ENCODE data around the gene PLEKHB2. TPM values are rescaled to one million over a fixed set of nuclear protein-coding genes. Genes with fewer than 3 reads are reported as not detected.

Gene PLEKHB2
- total RNA-seq, 1 donor = 79.3 TPM

DNA sequence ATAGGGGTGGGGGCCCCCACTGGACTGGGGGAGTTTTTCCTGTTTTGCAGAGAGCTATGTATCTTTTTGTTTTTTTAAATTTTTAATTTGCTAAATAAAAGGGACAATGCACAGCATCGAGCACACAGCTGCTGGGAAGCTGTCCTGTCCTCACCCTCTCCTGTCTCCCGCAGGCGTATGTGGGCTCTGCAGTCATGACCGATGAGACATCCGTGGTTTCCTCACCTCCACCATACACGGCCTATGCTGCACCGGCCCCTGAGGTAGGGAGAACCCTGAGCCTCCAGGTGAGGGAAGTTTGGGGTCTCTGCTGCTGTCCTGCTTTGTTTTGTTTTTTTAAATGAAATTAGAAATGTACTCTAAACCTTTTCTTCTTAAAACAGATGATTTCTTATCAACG is 27.6 kb downstream of the PLEKHB2 start:
- peak; percentile 37 for DNase-seq (ENCODE audit: insufficient read length, low spot score, missing footprints)
- Histone ChIP-seq H3K27me3 (ENCODE audit: insufficient read depth, low read length) (no peaks in the 10 kb centered on the region), H3K4me1 (ENCODE audit: insufficient read depth, low read length) (no peaks in the 10 kb centered on the region), H3K27ac (ENCODE audit: low read depth, low read length) (no peak overlapping the region), H2AFZ (ENCODE audit: low read length) (no peak overlapping the region), H4K20me1 (ENCODE audit: insufficient read depth, low read length) (no peaks in the 10 kb centered on the region), H3K79me2 (ENCODE audit: insufficient read depth, low read length) (peaks cover 40% of the 10 kb centered on the region), H3K4me3 (ENCODE audit: insufficient read depth, low read length) (no peak overlapping the region), H3K9me3 (ENCODE audit: low read depth, low read length) (no peaks in the 10 kb centered on the region), H3K4me2 (ENCODE audit: insufficient read depth, low read length) (no peak overlapping the region), H3K36me3 (ENCODE audit: insufficient read depth, low read length) (peaks cover 48% of the 10 kb centered on the region)
- no peak for TF ChIP-seq CTCF (IDR thresholded peaks at IDR 0.05; ENCODE audit: extremely low read depth, low read depth, low read length)

DNA sequence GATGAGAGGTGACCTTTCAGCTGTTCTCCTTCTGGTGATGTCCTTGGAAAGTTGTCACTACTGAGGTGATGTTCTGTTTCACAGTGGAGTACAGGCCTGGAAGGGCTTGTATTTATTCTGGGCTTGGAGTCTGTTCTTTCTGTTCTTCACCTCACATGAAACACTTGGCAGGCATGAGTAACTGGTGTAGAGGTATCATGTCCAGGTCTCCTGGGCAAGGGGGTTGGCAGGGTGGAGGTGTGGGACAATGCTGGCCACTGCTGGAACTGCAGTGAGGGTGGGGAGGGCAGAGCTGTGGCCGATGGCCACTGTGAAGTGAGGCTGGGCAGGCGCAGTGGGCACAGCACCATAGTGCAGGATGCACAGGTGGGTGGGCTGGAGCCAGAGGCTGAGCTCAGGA is 35.4 kb downstream of the PLEKHB2 start:
- Histone ChIP-seq H3K9me3 (ENCODE audit: low read depth, low read length) (no peaks in the 10 kb centered on the region), H2AFZ (ENCODE audit: low read length) (no peak overlapping the region), H4K20me1 (ENCODE audit: insufficient read depth, low read length) (peaks cover 21% of the 10 kb centered on the region), H3K79me2 (ENCODE audit: insufficient read depth, low read length) (peaks cover 76% of the 10 kb centered on the region), H3K4me1 (ENCODE audit: insufficient read depth, low read length) (peaks cover 9% of the 10 kb centered on the region), H3K27ac (ENCODE audit: low read depth, low read length) (no peak overlapping the region), H3K4me3 (ENCODE audit: insufficient read depth, low read length) (no peak overlapping the region), H3K36me3 (ENCODE audit: insufficient read depth, low read length) (peaks cover 42% of the 10 kb centered on the region), H3K4me2 (ENCODE audit: insufficient read depth, low read length) (no peak overlapping the region), H3K27me3 (ENCODE audit: insufficient read depth, low read length) (no peaks in the 10 kb centered on the region)
- no peak for DNase-seq (ENCODE audit: insufficient read length, low spot score, missing footprints)
- no peak for TF ChIP-seq CTCF (IDR thresholded peaks at IDR 0.05; ENCODE audit: extremely low read depth, low read depth, low read length)

- Histone ChIP-seq H4K20me1 (ENCODE audit: insufficient read depth, low read length) (peaks cover 21% of the 10 kb centered on the region), H3K27ac (ENCODE audit: low read depth, low read length) (no peak overlapping the region), H3K4me1 (ENCODE audit: insufficient read depth, low read length) (peaks cover 9% of the 10 kb centered on the region), H3K4me2 (ENCODE audit: insufficient read depth, low read length) (no peak overlapping the region), H3K36me3 (ENCODE audit: insufficient read depth, low read length) (peaks cover 44% of the 10 kb centered on the region), H3K27me3 (ENCODE audit: insufficient read depth, low read length) (no peaks in the 10 kb centered on the region), H3K4me3 (ENCODE audit: insufficient read depth, low read length) (no peak overlapping the region), H3K9me3 (ENCODE audit: low read depth, low read length) (no peaks in the 10 kb centered on the region), H2AFZ (ENCODE audit: low read length) (no peak overlapping the region), H3K79me2 (ENCODE audit: insufficient read depth, low read length) (peaks cover 60% of the 10 kb centered on the region)
- DNase-seq (ENCODE audit: insufficient read length, low spot score, missing footprints) = no peak
- no peak for TF ChIP-seq CTCF (IDR thresholded peaks at IDR 0.05; ENCODE audit: extremely low read depth, low read depth, low read length)
Observed at GRCh38 chr2:131142849-131143248, 37.7 kb downstream of the PLEKHB2 start.

GRCh38 chr2:131143803-131144202 is 38.7 kb downstream of the PLEKHB2 start:
- no peak for TF ChIP-seq CTCF (IDR thresholded peaks at IDR 0.05; ENCODE audit: extremely low read depth, low read depth, low read length)
- Histone ChIP-seq H3K9me3 (ENCODE audit: low read depth, low read length) (no peaks in the 10 kb centered on the region), H3K79me2 (ENCODE audit: insufficient read depth, low read length) (peaks cover 53% of the 10 kb centered on the region), H3K27me3 (ENCODE audit: insufficient read depth, low read length) (no peaks in the 10 kb centered on the region), H3K4me3 (ENCODE audit: insufficient read depth, low read length) (no peak overlapping the region), H3K27ac (ENCODE audit: low read depth, low read length) (peak overlapping the region; percentile 46), H3K36me3 (ENCODE audit: insufficient read depth, low read length) (peaks cover 48% of the 10 kb centered on the region), H3K4me2 (ENCODE audit: insufficient read depth, low read length) (no peak overlapping the region), H3K4me1 (ENCODE audit: insufficient read depth, low read length) (peaks cover 9% of the 10 kb centered on the region), H2AFZ (ENCODE audit: low read length) (no peak overlapping the region), H4K20me1 (ENCODE audit: insufficient read depth, low read length) (peaks cover 14% of the 10 kb centered on the region)
- DNase-seq (ENCODE audit: insufficient read length, low spot score, missing footprints) = peak; percentile 87

All from osteoblast (primary cell).